Colonic mucosa (tissue), 4 donors: ENCODE data around the gene CENPF. TPM values are rescaled to one million over a fixed set of nuclear protein-coding genes. Genes with fewer than 3 reads are reported as not detected.

Source experiments
- DNase-seq: peaks from one replicate; pipeline ENCODE4 v3.0.0-alpha.2; 2020
- H3K27ac ChIP-seq: fragments of 200-600 bp; one replicate; pipeline ENCODE4 v1.8.0; 2021
- H3K27me3 ChIP-seq: fragments of 200-600 bp; one replicate; pipeline ENCODE4 v1.8.0; 2021
- H3K36me3 ChIP-seq: fragments of 200-600 bp; one replicate; pipeline ENCODE4 v1.8.0; 2021
- H3K4me1 ChIP-seq: fragments of 200-600 bp; one replicate; pipeline ENCODE4 v1.8.0; 2021; ENCODE audit warnings: mild to moderate bottlenecking
- H3K4me3 ChIP-seq: fragments of 200-600 bp; one replicate; pipeline ENCODE4 v1.8.0; 2021
- H3K9ac ChIP-seq, 2 donors: one replicate each; pipeline ENCODE4 v1.7.0; 2013; ENCODE audit warnings: control low read depth in 2 of 2, low read depth in 2 of 2, low read length in 2 of 2
- H3K9me3 ChIP-seq: fragments of 200-600 bp; one replicate; pipeline ENCODE4 v1.8.0; 2021
- intact Hi-C: fragments of 100-400 bp; cut with DNase I; formaldehyde crosslinking; loops from one replicate; pipeline ENCODE4 v1.14.1; 2022
- total RNA-seq, 2 donors: library from RNA; stranded (reverse); fragmentation: NEBNext Ultra II Directional in 1 of 2; extraction: Animal tissue kit (Norgen Biotek cat#: 25700) in 1 of 2; gene quantifications; one replicate each; pipeline ENCODE4 v1.2.1, GENCODE V29; 2021
- TF ChIP-seq, protein P1 (sequence below): fragments of 200-600 bp; IDR thresholded peaks from one replicate; pipeline ENCODE4 v1.8.0; 2022; ENCODE audit warnings: antibody characterized with exemption, mild to moderate bottlenecking
- donor health status: healthy.
- donor health status: DM: no; HTN: no; CAD: no.
- donor health status: DM: no; HTN: no; CAD: no.

CENPF gene
- total RNA-seq, 2 donors from 2014 or later, result 21.2 to 67.9 TPM

GRCh38 chr1:214638459-214638807 lies 35.4 kb downstream of the CENPF start:
- Histone ChIP-seq H3K9me3 (no peaks in the 10 kb centered on the region), H3K27ac (no peak overlapping the region), H3K9ac (no peak overlapping the region), H3K4me3 (no peak overlapping the region), H3K4me1 (no peaks in the 10 kb centered on the region), H3K27me3 (no peaks in the 10 kb centered on the region), H3K36me3 (no peaks in the 10 kb centered on the region)
- TF ChIP-seq, protein P1, sequence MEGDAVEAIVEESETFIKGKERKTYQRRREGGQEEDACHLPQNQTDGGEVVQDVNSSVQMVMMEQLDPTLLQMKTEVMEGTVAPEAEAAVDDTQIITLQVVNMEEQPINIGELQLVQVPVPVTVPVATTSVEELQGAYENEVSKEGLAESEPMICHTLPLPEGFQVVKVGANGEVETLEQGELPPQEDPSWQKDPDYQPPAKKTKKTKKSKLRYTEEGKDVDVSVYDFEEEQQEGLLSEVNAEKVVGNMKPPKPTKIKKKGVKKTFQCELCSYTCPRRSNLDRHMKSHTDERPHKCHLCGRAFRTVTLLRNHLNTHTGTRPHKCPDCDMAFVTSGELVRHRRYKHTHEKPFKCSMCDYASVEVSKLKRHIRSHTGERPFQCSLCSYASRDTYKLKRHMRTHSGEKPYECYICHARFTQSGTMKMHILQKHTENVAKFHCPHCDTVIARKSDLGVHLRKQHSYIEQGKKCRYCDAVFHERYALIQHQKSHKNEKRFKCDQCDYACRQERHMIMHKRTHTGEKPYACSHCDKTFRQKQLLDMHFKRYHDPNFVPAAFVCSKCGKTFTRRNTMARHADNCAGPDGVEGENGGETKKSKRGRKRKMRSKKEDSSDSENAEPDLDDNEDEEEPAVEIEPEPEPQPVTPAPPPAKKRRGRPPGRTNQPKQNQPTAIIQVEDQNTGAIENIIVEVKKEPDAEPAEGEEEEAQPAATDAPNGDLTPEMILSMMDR, result no peak
- DNase-seq, result no peak
- intact Hi-C loops, result loop anchor here (10.0 kb wide), 1 partner anchor 886 kb away; no protein-coding TSS in a partner anchor

DNA sequence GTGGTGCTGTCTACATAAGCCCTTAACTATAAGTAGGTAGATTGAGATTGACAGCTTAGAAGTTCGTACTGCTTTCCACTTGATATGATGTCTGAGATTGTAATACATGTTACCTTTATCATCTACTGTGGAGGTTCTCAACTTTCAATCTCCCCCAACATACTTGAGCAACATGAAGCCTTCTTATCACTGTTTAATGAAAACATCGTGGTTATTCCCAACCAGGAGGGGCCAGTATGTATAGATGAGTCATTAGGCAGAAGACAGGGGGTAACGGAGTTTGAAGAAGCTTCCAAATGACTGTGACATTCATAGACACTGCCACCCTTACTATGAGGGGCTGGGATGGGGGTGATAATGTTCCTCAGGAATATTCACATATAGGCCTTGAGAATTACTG lies 36.0 kb downstream of the CENPF start:
- Histone ChIP-seq H3K36me3 (no peaks in the 10 kb centered on the region), H3K4me1 (no peaks in the 10 kb centered on the region), H3K9ac (no peak overlapping the region), H3K4me3 (no peak overlapping the region), H3K27me3 (no peaks in the 10 kb centered on the region), H3K27ac (no peak overlapping the region), H3K9me3 (no peaks in the 10 kb centered on the region)
- intact Hi-C loops, result loop anchor here (10.0 kb wide), 1 partner anchor 886 kb away; no protein-coding TSS in a partner anchor
- TF ChIP-seq, protein P1, result no peak
- DNase-seq, result no peak

- no peaks in the 10 kb centered on the region for H3K36me3 ChIP-seq
- no peak for DNase-seq
- H3K4me1 ChIP-seq, result no peaks in the 10 kb centered on the region
- no peaks in the 10 kb centered on the region for H3K9me3 ChIP-seq
- H3K27ac ChIP-seq, result no peak overlapping the region
- H3K9ac ChIP-seq, result no peak overlapping the region
- no peak overlapping the region for H3K4me3 ChIP-seq
- no peaks in the 10 kb centered on the region for H3K27me3 ChIP-seq
- TF ChIP-seq, protein P1, result no peak
- intact Hi-C loops, result no loop called here
Measured at GRCh38 chr1:214640431-214641213, 37.6 kb downstream of the CENPF start.

DNA sequence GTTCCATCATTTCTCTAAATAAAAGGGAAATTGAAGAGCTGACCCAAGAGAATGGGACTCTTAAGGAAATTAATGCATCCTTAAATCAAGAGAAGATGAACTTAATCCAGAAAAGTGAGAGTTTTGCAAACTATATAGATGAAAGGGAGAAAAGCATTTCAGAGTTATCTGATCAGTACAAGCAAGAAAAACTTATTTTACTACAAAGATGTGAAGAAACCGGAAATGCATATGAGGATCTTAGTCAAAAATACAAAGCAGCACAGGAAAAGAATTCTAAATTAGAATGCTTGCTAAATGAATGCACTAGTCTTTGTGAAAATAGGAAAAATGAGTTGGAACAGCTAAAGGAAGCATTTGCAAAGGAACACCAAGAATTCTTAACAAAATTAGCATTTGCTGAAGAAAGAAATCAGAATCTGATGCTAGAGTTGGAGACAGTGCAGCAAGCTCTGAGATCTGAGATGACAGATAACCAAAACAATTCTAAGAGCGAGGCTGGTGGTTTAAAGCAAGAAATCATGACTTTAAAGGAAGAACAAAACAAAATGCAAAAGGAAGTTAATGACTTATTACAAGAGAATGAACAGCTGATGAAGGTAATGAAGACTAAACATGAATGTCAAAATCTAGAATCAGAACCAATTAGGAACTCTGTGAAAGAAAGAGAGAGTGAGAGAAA lies 38.4 kb downstream of the CENPF start:
- no peak for DNase-seq
- H3K4me1 ChIP-seq, result no peaks in the 10 kb centered on the region
- H3K27ac ChIP-seq, result no peak overlapping the region
- H3K9ac ChIP-seq, result no peak overlapping the region
- H3K27me3 ChIP-seq, result no peaks in the 10 kb centered on the region
- intact Hi-C loops, result no loop called here
- TF ChIP-seq, protein P1, result no peak
- no peak overlapping the region for H3K4me3 ChIP-seq
- no peaks in the 10 kb centered on the region for H3K9me3 ChIP-seq
- H3K36me3 ChIP-seq, result no peaks in the 10 kb centered on the region

- Histone ChIP-seq H3K4me3 (no peak overlapping the region), H3K9me3 (no peaks in the 10 kb centered on the region), H3K4me1 (no peaks in the 10 kb centered on the region), H3K9ac (no peak overlapping the region), H3K27me3 (no peaks in the 10 kb centered on the region), H3K36me3 (no peaks in the 10 kb centered on the region), H3K27ac (no peak overlapping the region)
- intact Hi-C loops, result no loop called here
- TF ChIP-seq, protein P1, result no peak
- no peak for DNase-seq
Measured at GRCh38 chr1:214643030-214643429, 40.0 kb downstream of the CENPF start.
